ENCODE measurements around the gene INPP4B. TPM values are rescaled to one million over a fixed set of nuclear protein-coding genes. Genes with fewer than 3 reads are reported as not detected.

Gene INPP4B
- total RNA-seq, 2 experiments from 2014 or later, result not detected

DNA sequence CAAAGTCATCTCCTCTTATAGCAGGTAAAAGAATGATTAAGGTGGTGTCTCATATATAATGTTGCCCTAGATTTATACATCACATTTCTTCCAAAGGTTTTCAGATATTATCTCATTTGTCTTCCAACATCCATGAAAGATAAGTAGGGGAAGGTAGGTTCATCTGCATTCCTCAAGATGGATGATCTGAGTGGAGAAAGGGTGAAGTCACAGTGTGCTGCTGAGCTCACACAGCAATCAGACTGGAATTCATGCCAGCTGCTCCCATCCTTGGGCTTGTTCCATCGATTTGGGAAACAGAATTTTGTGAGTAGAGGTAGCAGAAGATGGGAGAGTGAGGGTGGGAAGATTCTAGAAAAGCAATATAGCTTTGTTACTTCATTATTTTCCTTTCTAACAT is 482.4 kb downstream of the INPP4B start:
- H3K79me2 ChIP-seq (ENCODE audit: insufficient read depth, low read depth, low read length), result no peaks in the 10 kb centered on the region
- intact Hi-C loops (cut with micrococcal nuclease; ENCODE audit: unreplicated experiment), result no loop called here
- no peak for DNase-seq (ENCODE audit: low spot score)
- H3K4me2 ChIP-seq (ENCODE audit: low read length), result no peak overlapping the region
- no peaks in the 10 kb centered on the region for H3K36me3 ChIP-seq (ENCODE audit: insufficient read depth, low read length)
- no peak overlapping the region for H3K4me3 ChIP-seq (ENCODE audit: low read depth, low read length, poor library complexity, severe bottlenecking)
- CTCF ChIA-PET (ENCODE audit: unreplicated experiment), result no interaction called here
- TF ChIP-seq CTCF (conservative IDR thresholded peaks at IDR 0.05; ENCODE audit: low read length) (no peak), EZH2phosphoT487 (IDR thresholded peaks at IDR 0.05; ENCODE audit: borderline replicate concordance, low read depth, low read length) (no peak)
- H3K27ac ChIP-seq (ENCODE audit: low read depth, low read length, poor library complexity, severe bottlenecking), result no peak overlapping the region
- H3K9me3 ChIP-seq (ENCODE audit: low read length), result no peaks in the 10 kb centered on the region
- no TSS peak for BruUV-seq (replicated peaks)
- no peaks in the 10 kb centered on the region for H3K4me1 ChIP-seq (ENCODE audit: insufficient read depth, low read length, poor library complexity, severe bottlenecking)
- no peaks in the 10 kb centered on the region for H4K20me1 ChIP-seq (ENCODE audit: insufficient read depth, low read length)
- H2AFZ ChIP-seq (ENCODE audit: low read length), result no peak overlapping the region
- no peaks in the 10 kb centered on the region for H3K9me2 ChIP-seq (ENCODE audit: insufficient read depth, low read length)
- POLR2A ChIA-PET, result no interaction called here

DNA sequence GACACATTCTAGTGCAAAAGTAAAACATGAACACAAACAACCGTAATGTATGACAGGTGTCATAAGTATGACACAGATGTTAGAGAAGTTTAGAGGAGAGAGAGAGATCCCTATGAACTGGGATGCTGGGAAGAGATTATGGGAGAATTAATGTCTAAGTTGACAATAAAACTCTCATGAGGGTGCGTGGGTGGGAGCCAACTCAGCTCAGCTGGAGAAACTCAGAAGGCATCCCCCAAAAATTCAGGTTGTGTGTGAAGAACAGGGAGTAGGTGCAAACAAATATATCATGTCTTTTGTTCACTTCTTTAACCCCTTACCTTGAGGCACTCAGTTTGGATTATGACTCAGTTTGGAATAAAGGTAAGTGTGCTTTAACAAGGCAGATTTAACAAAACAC is 484.1 kb downstream of the INPP4B start:
- intact Hi-C loops (cut with micrococcal nuclease; ENCODE audit: unreplicated experiment), result no loop called here
- Histone ChIP-seq H3K4me2 (ENCODE audit: low read length) (no peak overlapping the region), H3K9me3 (ENCODE audit: low read length) (no peaks in the 10 kb centered on the region), H3K36me3 (ENCODE audit: insufficient read depth, low read length) (no peaks in the 10 kb centered on the region), H3K9me2 (ENCODE audit: insufficient read depth, low read length) (no peaks in the 10 kb centered on the region), H4K20me1 (ENCODE audit: insufficient read depth, low read length) (no peaks in the 10 kb centered on the region), H2AFZ (ENCODE audit: low read length) (no peak overlapping the region), H3K79me2 (ENCODE audit: insufficient read depth, low read depth, low read length) (no peaks in the 10 kb centered on the region), H3K4me3 (ENCODE audit: low read depth, low read length, poor library complexity, severe bottlenecking) (no peak overlapping the region), H3K27ac (ENCODE audit: low read depth, low read length, poor library complexity, severe bottlenecking) (no peak overlapping the region), H3K4me1 (ENCODE audit: insufficient read depth, low read length, poor library complexity, severe bottlenecking) (no peaks in the 10 kb centered on the region)
- ChIA-PET CTCF (ENCODE audit: unreplicated experiment) (no interaction called here), POLR2A (no interaction called here)
- no peak for TF ChIP-seq CTCF (conservative IDR thresholded peaks at IDR 0.05; ENCODE audit: low read length)
- TF ChIP-seq EZH2phosphoT487 (IDR thresholded peaks at IDR 0.05; ENCODE audit: borderline replicate concordance, low read depth, low read length), result no peak
- DNase-seq (ENCODE audit: low spot score), result no peak
- no TSS peak for BruUV-seq (replicated peaks)

- Histone ChIP-seq H3K4me2 (ENCODE audit: low read length) (no peak overlapping the region), H3K4me1 (ENCODE audit: insufficient read depth, low read length, poor library complexity, severe bottlenecking) (no peaks in the 10 kb centered on the region), H3K36me3 (ENCODE audit: insufficient read depth, low read length) (no peaks in the 10 kb centered on the region), H3K4me3 (ENCODE audit: low read depth, low read length, poor library complexity, severe bottlenecking) (no peak overlapping the region), H3K27ac (ENCODE audit: low read depth, low read length, poor library complexity, severe bottlenecking) (no peak overlapping the region), H2AFZ (ENCODE audit: low read length) (no peak overlapping the region), H3K9me2 (ENCODE audit: insufficient read depth, low read length) (no peaks in the 10 kb centered on the region), H3K79me2 (ENCODE audit: insufficient read depth, low read depth, low read length) (no peaks in the 10 kb centered on the region), H4K20me1 (ENCODE audit: insufficient read depth, low read length) (no peaks in the 10 kb centered on the region), H3K9me3 (ENCODE audit: low read length) (no peaks in the 10 kb centered on the region)
- DNase-seq (ENCODE audit: low spot score), result no peak
- CTCF ChIA-PET (ENCODE audit: unreplicated experiment), result no interaction called here
- no peak for TF ChIP-seq EZH2phosphoT487 (IDR thresholded peaks at IDR 0.05; ENCODE audit: borderline replicate concordance, low read depth, low read length)
- TF ChIP-seq CTCF (conservative IDR thresholded peaks at IDR 0.05; ENCODE audit: low read length), result no peak
- BruUV-seq (replicated peaks), result no TSS peak
- intact Hi-C loops (cut with micrococcal nuclease; ENCODE audit: unreplicated experiment), result no loop called here
- POLR2A ChIA-PET, result interaction anchor here (0.6 kb wide), 1 partner anchor 613 kb away, joined by 3 read pairs; no protein-coding TSS in a partner anchor
These were observed 485.4 kb downstream of the INPP4B start for GRCh38 chr4:142360657-142361056.
